Sciatic nerve (tissue), 2 donors: ENCODE measurements around the gene RAI1. TPM values are rescaled to one million over a fixed set of nuclear protein-coding genes. Genes with fewer than 3 reads are reported as not detected.

Source experiments
- ATAC-seq: fragments of 200-7000 bp; cut with Tn5 transposase; one replicate; pipeline ENCODE4 v1.9.1; 2020; ENCODE audit warnings: mild to moderate bottlenecking, moderate library complexity
- DNase-seq: peaks from one replicate; pipeline ENCODE4 v3.0.0-alpha.2; 2020; ENCODE audit warnings: low spot score
- intact Hi-C: fragments of 100-400 bp; cut with DNase I; formaldehyde crosslinking; loops from one replicate; pipeline ENCODE4 v1.14.2; 2022
- total RNA-seq: library from RNA; stranded (reverse); fragmentation: NEBNext Ultra II Directional; extraction: Animal tissue kit (Norgen Biotek cat#: 25700); gene quantifications from one replicate; pipeline ENCODE4 v1.2.1, GENCODE V29; 2021
- donor health status: DM: no; HTN: no; CAD: no.
- donor health status: DM: no; HTN: no; CAD: no.

RAI1 gene
- total RNA-seq, 1 donor from 2014 or later: 62.0 TPM

DNA sequence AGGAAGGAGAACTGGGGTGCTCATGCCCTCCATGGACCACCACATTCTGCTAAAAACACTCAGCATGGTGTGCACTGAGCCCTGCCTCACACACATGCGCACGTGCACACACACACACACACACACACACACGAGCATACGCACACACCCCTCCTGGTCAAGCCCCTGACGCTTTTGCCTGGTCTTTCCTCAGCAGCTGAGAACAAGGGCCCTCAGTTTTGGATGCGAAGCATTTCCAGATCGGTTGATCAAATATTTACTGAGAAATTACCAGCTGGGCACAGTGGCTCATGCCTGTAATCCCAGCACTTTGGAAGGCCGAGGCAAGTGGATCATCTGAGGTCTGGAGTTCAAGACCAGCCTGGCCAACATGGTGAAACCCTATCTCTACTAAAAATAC is 20.1 kb upstream of the RAI1 start:
- no peak for DNase-seq
- intact Hi-C loops: no loop called here
- no peak for ATAC-seq

DNA sequence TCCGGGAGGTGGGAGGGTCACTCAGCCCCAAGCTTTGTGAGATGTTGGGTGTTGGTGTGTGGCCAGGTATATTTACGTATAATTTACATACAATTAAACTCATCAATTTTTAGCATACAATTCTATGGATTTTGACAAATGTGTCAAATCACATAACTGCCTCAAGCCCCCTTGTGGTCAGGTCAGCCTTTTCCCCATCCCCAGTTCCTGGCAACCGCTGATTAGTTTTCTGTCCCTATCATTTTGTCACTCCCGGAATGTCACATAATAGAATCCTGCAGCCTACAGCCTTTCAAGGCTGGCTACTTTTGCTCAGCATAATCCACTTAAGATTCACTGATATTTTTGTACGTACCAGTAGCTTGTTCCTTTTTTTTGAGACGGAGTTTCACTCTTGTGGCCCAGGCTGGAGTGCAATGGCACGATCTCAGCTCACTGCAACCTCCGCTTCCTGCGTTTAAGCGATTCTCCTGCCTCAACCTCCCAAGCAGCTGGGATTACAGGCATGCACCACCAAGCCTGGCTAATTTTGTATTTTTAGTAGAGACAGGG is 19.3 kb upstream of the RAI1 start:
- no peak for DNase-seq
- intact Hi-C loops: no loop called here
- no peak for ATAC-seq

DNA sequence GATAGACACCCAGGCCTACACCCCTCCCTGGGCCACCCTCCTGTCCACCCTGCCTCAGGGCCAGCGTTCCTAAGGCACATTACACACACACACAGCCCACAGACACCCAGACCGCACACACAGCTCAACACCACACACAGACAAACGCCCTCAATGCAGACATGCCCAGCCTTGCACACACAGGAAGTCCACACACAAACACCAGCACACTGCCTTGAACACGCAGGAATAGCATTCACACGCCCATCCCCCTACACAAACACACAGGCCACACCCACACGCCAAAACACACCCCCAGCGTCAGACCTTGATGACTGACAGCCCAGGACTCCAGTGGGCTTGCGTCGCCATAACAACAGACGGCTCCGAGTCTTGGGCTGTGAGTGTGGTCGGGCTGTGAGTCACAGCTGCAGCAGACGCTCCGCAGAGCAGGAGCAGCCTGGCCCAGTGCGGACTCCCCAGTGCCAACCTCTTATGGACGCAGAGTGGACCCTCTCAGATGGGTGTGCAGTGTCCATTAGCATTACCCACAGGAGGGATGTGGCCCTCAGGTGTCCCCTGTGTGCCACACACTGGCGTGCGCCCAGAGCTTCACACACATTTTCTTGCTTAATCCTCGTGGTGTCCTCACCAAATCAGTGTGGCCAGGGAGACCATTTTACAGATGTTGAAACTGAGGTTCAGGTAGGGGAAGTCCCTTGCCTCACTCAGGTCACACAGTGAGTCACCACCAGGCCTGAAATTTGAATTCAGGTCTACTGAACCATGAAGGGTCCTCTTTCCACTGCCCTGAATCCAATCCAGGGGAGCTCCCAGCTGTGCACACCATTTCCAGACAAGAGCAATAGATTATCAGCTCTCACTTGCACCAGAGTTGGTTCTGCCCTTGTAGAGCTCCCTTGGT is 17.8 kb upstream of the RAI1 start:
- ATAC-seq: peak; percentile 65
- intact Hi-C loops: no loop called here
- no peak for DNase-seq

- ATAC-seq: no peak
Measured at GRCh38 chr17:17664064-17664452, 17.2 kb upstream of the RAI1 start.

GRCh38 chr17:17665255-17665654 is 16.0 kb upstream of the RAI1 start:
- no peak for ATAC-seq
- intact Hi-C loops: no loop called here
- DNase-seq: no peak

More at GRCh38 chr17:17664064-17664452, 17.2 kb upstream of the RAI1 start:
- DNase-seq: no peak
- intact Hi-C loops: no loop called here

GRCh38 chr17:17666111-17666714 is 15.0 kb upstream of the RAI1 start:
- ATAC-seq (no peak), DNase-seq (no peak)
- intact Hi-C loops: no loop called here

GRCh38 chr17:17667231-17667630 is 14.0 kb upstream of the RAI1 start:
- DNase-seq: no peak
- intact Hi-C loops: no loop called here
- no peak for ATAC-seq

- intact Hi-C loops: no loop called here
- DNase-seq: no peak
Measured at GRCh38 chr17:17667947-17668346, 13.3 kb upstream of the RAI1 start.

GRCh38 chr17:17668358-17668757 is 12.9 kb upstream of the RAI1 start:
- ATAC-seq (no peak), DNase-seq (no peak)
- intact Hi-C loops: no loop called here

More at GRCh38 chr17:17667947-17668346, 13.3 kb upstream of the RAI1 start:
- ATAC-seq: no peak

GRCh38 chr17:17668775-17669579 is 12.3 kb upstream of the RAI1 start:
- ATAC-seq (no peak), DNase-seq (no peak)
- intact Hi-C loops: no loop called here

DNA sequence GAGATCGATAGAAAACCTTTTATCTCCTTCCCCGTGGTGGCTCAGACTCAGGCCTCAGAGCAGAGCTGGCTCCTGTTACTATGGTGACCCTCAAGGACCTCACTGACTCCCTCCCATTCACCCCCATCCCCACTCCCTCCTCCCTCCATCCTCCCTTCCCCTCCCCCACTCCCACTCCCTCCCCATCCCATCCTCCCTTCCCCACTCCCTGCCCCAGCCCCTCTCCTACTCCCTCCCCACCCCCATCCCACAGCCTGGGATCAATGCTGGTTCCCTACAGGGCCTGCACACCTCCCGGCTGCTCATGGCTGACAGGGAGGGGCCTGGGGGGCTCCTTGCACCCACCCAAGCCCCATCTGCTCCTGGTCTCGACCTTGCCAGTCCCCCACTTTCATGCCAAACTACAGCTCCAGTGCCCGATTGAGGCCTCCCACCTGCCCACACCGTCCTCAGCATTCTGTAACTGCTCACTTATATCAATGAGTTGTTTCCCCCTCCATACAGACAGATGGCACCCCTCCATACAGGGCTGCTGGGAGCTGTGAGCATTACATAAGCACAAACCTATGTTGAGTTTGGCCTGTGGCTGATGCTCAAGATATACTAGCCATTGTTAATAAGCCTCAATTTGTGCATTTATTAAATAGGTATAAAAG is 11.6 kb upstream of the RAI1 start:
- DNase-seq: no peak
- intact Hi-C loops: no loop called here
- ATAC-seq: no peak

GRCh38 chr17:17670701-17671305 is 10.5 kb upstream of the RAI1 start:
- DNase-seq (no peak), ATAC-seq (no peak)
- intact Hi-C loops: no loop called here

DNA sequence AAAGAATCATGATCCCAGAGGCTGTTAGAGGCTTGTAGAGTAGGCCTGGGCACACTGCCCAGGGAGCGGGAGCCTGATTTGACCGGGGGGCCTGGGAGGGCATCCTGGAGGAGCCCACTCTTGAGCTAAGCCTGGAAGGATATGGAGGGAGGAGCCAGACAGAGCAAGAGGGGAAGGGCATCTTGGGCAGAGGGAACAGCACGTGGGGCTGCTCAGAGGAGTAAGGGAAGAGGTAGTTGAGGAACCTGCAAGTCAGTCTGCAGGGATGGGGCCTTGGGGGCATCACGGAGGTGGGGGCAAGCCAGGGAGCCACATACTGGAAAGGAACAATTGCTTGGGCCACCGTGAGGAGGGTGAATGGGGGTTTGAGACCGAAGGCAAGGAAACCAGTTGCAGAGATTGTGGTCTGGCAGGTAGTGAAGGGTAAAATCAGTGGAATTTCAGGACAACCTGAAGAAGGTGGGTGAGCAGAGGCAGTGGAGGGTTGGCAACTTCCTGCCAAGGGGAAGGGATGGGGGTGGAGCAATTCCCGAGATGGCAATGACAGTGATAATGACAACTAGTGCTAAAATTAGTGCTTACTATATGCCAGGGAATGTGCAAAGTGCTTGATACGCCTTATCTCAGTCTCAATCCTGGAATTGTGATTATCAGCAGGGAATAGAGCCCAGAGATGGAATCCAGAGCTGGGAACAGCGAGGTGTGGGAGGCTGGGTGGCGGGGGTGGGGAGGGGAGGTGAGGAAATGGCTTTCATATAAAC is 9.7 kb upstream of the RAI1 start:
- intact Hi-C loops: no loop called here
- no peak for ATAC-seq

DNA sequence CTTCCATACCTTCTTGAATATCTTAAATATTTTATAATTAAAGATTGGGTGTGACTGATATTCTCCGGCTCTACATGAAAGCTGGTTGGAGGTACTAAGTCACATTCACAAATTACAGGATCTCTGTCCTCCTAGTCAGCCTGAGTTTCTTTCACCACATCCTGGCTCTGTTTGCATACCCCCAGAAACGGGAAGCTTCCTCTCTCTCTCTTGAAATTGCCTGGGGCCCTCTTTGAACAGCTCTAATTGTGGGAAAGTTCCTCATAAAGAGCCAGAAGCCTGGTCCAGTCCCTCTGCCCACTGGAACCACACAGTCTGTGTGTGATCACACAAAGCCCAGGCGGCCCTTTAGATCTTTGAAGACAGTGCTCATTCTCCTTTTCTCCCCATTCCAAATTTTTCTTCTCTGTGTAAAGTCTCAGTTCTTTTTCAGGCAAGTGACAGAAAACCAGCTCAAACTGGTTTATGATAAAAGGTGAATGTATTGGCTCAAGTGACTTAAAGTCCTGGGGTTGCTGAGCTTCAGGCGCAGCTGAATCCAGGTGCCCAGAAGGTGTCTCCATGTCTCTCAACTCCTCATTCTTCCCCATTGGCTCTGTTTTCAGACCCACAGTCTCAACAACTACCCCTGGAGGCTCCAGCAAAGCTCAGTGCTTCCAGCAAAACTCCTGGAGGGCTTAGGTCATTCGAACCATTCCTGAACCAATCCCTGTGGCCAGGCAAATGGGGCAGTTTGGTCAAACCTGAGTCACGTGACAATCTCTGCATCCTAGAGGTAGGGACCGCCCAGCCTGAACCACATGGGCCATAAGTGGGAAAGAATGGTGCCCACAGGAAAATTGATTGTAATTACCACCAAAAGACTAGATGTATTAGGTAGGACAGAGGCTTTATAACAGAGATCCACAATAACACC is 8.5 kb upstream of the RAI1 start:
- ATAC-seq (no peak), DNase-seq (no peak)
- intact Hi-C loops: no loop called here

More for the DNA sequence above, 9.7 kb upstream of the RAI1 start:
- no peak for DNase-seq

- intact Hi-C loops: no loop called here
- no peak for ATAC-seq
- DNase-seq: no peak
Measured at GRCh38 chr17:17675416-17675815, 5.8 kb upstream of the RAI1 start.

DNA sequence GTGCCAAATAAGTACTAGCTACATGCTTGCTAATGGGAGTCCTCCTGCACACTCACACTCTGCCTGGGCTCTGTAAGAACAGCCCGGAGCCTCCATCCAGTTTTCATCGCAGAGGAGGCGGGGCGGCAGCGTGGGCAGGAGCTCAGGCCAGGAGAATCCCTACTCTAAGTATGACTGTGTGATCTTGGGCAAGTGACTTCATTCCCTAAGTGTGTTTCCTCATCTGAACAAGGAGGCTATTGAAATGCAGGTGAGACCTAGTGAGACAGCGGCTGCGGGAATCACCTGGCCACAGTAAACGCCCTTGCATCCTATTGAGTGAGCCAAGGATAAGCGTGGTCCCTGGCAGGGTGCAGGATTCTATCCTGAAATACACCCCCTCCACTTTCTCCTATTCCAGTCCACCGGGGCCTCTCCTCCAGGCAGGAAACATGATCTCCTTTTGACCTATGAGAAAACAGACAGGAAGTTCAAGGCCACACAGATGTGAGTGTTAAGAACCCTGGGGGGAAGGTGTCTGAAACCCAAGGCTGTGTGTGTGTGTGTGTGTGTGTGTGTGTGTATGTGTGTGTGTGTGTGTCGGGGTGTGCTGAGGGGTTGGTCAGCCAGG is 5.2 kb upstream of the RAI1 start:
- intact Hi-C loops: no loop called here
- DNase-seq (no peak), ATAC-seq (peak; percentile 29)
